Measurements from ENCODE around the gene ANKRD44.

Gene ANKRD44

GRCh38 chr2:197249381-197250083, 61.0 kb downstream of the ANKRD44 start:
- no peak for DNase-seq (ENCODE audit: low read depth, low spot score)
- no peak for TF ChIP-seq CTCF (IDR thresholded peaks at IDR 0.05; ENCODE audit: insufficient read depth, low read length, missing control alignments)
- CTCF ChIA-PET = no interaction called here
- H3K4me3 ChIP-seq (ENCODE audit: low read depth, low read length) = no peak overlapping the region
- POLR2A ChIA-PET = no interaction called here

GRCh38 chr2:197248623-197249022, 62.0 kb downstream of the ANKRD44 start:
- ChIA-PET CTCF (no interaction called here), POLR2A (no interaction called here)
- DNase-seq (ENCODE audit: low read depth, low spot score) = no peak
- no peak for TF ChIP-seq CTCF (IDR thresholded peaks at IDR 0.05; ENCODE audit: insufficient read depth, low read length, missing control alignments)
- H3K4me3 ChIP-seq (ENCODE audit: low read depth, low read length) = no peak overlapping the region

GRCh38 chr2:197248001-197248401, 62.6 kb downstream of the ANKRD44 start:
- no peak overlapping the region for H3K4me3 ChIP-seq (ENCODE audit: low read depth, low read length)
- POLR2A ChIA-PET = no interaction called here
- DNase-seq (ENCODE audit: low read depth, low spot score) = no peak
- TF ChIP-seq CTCF (IDR thresholded peaks at IDR 0.05; ENCODE audit: insufficient read depth, low read length, missing control alignments) = no peak
- CTCF ChIA-PET = no interaction called here

DNA sequence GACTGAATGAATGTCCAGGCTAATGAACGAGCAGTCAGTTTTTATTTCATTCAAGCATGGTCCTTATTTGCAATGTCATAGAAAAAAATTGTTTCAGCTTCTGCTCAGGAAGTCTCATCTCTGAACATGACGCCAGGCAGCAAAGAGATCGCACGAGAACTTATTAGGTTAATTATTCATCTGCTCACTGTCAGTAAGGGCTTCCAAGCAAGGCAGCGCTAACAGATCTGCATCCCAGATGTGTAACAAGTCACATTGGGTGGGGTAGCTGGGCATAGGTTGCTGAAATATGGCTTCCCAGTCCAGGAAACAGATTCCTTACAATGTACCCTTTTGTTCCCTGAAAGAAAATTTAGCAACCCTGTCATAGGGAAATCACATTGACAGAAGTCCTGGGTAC, 63.5 kb downstream of the ANKRD44 start:
- POLR2A ChIA-PET = no interaction called here
- TF ChIP-seq CTCF (IDR thresholded peaks at IDR 0.05; ENCODE audit: insufficient read depth, low read length, missing control alignments) = no peak
- H3K4me3 ChIP-seq (ENCODE audit: low read depth, low read length) = no peak overlapping the region
- DNase-seq (ENCODE audit: low read depth, low spot score) = no peak
- CTCF ChIA-PET = interaction anchor here (2.2 kb wide), 1 partner anchor 56 kb away, joined by 5 read pairs; no protein-coding TSS in a partner anchor

- ChIA-PET POLR2A (no interaction called here), CTCF (interaction anchor here (2.2 kb wide), 1 partner anchor 55 kb away, joined by 5 read pairs; no protein-coding TSS in a partner anchor)
- TF ChIP-seq CTCF (IDR thresholded peaks at IDR 0.05; ENCODE audit: insufficient read depth, low read length, missing control alignments) = no peak
- H3K4me3 ChIP-seq (ENCODE audit: low read depth, low read length) = no peak overlapping the region
- DNase-seq (ENCODE audit: low read depth, low spot score) = no peak
Observed at GRCh38 chr2:197245829-197246804, 64.5 kb downstream of the ANKRD44 start.

- ChIA-PET CTCF (no interaction called here), POLR2A (no interaction called here)
- TF ChIP-seq CTCF (IDR thresholded peaks at IDR 0.05; ENCODE audit: insufficient read depth, low read length, missing control alignments) = no peak
- no peak for DNase-seq (ENCODE audit: low read depth, low spot score)
- H3K4me3 ChIP-seq (ENCODE audit: low read depth, low read length) = no peak overlapping the region
Observed at GRCh38 chr2:197244349-197244748, 66.2 kb downstream of the ANKRD44 start.

All from AG04449 (cell line).